ENCODE data around the gene CACNA1H. TPM values are rescaled to one million over a fixed set of nuclear protein-coding genes. Genes with fewer than 3 reads are reported as not detected.
A peak's percentile ranks its signal among the peaks of the same experiment; 100 is the strongest.

The CACNA1H gene
- total and polyA plus RNA-seq, 9 of the 15 experiments (the other 6 are each of a cell fraction or from before 2014, with no cell fraction given) = 0.10 to 0.18 TPM; not detected in 7

DNA sequence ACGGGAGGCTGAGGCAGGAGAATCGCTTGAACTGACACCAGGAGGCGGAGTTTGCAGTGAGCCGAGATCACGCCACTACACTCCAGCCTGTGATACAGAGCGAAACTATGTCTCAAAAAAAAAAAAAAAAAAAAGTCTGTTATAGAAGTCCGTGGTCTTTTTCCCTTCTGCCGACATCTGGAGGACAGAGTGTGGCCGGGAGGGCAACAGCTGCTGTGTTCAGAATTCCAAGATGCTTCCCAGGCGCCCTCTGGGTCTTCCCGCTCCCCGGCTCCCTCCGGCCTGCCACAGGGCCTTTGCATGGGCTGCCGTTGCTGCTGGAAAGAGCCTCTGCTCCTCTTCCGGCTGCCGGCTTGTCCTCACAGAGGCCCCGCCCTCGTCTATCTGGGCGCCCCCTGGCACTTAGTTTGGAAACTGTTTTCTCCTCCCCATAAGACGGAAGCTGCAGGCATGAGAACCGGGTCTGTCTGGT lies 2.4 kb upstream of the CACNA1H start (continued):
- TF ChIP-seq, protein P1, sequence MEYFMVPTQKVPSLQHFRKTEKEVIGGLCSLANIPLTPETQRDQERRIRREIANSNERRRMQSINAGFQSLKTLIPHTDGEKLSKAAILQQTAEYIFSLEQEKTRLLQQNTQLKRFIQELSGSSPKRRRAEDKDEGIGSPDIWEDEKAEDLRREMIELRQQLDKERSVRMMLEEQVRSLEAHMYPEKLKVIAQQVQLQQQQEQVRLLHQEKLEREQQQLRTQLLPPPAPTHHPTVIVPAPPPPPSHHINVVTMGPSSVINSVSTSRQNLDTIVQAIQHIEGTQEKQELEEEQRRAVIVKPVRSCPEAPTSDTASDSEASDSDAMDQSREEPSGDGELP (CRISPR knock-in tag; IDR thresholded peaks at IDR 0.05; ENCODE audit: borderline replicate concordance) = peak; percentile 15; the same call in 1 of the 2 replicates
- TF ChIP-seq, protein P2, sequence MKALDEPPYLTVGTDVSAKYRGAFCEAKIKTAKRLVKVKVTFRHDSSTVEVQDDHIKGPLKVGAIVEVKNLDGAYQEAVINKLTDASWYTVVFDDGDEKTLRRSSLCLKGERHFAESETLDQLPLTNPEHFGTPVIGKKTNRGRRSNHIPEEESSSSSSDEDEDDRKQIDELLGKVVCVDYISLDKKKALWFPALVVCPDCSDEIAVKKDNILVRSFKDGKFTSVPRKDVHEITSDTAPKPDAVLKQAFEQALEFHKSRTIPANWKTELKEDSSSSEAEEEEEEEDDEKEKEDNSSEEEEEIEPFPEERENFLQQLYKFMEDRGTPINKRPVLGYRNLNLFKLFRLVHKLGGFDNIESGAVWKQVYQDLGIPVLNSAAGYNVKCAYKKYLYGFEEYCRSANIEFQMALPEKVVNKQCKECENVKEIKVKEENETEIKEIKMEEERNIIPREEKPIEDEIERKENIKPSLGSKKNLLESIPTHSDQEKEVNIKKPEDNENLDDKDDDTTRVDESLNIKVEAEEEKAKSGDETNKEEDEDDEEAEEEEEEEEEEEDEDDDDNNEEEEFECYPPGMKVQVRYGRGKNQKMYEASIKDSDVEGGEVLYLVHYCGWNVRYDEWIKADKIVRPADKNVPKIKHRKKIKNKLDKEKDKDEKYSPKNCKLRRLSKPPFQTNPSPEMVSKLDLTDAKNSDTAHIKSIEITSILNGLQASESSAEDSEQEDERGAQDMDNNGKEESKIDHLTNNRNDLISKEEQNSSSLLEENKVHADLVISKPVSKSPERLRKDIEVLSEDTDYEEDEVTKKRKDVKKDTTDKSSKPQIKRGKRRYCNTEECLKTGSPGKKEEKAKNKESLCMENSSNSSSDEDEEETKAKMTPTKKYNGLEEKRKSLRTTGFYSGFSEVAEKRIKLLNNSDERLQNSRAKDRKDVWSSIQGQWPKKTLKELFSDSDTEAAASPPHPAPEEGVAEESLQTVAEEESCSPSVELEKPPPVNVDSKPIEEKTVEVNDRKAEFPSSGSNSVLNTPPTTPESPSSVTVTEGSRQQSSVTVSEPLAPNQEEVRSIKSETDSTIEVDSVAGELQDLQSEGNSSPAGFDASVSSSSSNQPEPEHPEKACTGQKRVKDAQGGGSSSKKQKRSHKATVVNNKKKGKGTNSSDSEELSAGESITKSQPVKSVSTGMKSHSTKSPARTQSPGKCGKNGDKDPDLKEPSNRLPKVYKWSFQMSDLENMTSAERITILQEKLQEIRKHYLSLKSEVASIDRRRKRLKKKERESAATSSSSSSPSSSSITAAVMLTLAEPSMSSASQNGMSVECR (CRISPR knock-in tag; IDR thresholded peaks at IDR 0.05) = no peak
- TF ChIP-seq PML (IDR thresholded peaks at IDR 0.05; ENCODE audit: low read length) (no peak), HNRNPLL (IDR thresholded peaks at IDR 0.05; ENCODE audit: low read depth, low read length, poor library complexity, severe bottlenecking) (no peak), NCOA1 (IDR thresholded peaks at IDR 0.05; ENCODE audit: low read depth) (no peak), ARHGAP35 (IDR thresholded peaks at IDR 0.05; ENCODE audit: partially characterized antibody) (no peak), BRD4 (IDR thresholded peaks at IDR 0.05) (no peak), MXI1 (IDR thresholded peaks at IDR 0.05; ENCODE audit: low read depth, low read length) (no peak), ZNF75A (CRISPR knock-in tag; IDR thresholded peaks at IDR 0.05) (no peak), MTA1 (IDR thresholded peaks at IDR 0.05; ENCODE audit: borderline replicate concordance) (no peak), SLC30A9 (CRISPR knock-in tag; IDR thresholded peaks at IDR 0.05) (no peak), CBFA2T3 (IDR thresholded peaks at IDR 0.05) (no peak), KAT8 (IDR thresholded peaks at IDR 0.05; ENCODE audit: low read depth) (no peak), SMARCA5 (IDR thresholded peaks at IDR 0.05) (peak; percentile 88; the same call in 1 of the 2 replicates), ZNF165 (CRISPR knock-in tag; IDR thresholded peaks at IDR 0.05; ENCODE audit: borderline replicate concordance) (no peak), ZFP30 (CRISPR knock-in tag; IDR thresholded peaks at IDR 0.05; ENCODE audit: borderline replicate concordance) (no peak)
- TF ChIP-seq, protein P3, sequence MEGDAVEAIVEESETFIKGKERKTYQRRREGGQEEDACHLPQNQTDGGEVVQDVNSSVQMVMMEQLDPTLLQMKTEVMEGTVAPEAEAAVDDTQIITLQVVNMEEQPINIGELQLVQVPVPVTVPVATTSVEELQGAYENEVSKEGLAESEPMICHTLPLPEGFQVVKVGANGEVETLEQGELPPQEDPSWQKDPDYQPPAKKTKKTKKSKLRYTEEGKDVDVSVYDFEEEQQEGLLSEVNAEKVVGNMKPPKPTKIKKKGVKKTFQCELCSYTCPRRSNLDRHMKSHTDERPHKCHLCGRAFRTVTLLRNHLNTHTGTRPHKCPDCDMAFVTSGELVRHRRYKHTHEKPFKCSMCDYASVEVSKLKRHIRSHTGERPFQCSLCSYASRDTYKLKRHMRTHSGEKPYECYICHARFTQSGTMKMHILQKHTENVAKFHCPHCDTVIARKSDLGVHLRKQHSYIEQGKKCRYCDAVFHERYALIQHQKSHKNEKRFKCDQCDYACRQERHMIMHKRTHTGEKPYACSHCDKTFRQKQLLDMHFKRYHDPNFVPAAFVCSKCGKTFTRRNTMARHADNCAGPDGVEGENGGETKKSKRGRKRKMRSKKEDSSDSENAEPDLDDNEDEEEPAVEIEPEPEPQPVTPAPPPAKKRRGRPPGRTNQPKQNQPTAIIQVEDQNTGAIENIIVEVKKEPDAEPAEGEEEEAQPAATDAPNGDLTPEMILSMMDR (IDR thresholded peaks at IDR 0.05 in 2 of 3, conservative IDR thresholded peaks at IDR 0.05 in 1 of 3; ENCODE audit: insufficient read depth in 2 of 3, low read depth in 1 of 3, low read length in 3 of 3) = peak in 2 of 3 experiments; percentile 24 to 25; a peak in 2 of 6 replicates
- TF ChIP-seq, protein P4, sequence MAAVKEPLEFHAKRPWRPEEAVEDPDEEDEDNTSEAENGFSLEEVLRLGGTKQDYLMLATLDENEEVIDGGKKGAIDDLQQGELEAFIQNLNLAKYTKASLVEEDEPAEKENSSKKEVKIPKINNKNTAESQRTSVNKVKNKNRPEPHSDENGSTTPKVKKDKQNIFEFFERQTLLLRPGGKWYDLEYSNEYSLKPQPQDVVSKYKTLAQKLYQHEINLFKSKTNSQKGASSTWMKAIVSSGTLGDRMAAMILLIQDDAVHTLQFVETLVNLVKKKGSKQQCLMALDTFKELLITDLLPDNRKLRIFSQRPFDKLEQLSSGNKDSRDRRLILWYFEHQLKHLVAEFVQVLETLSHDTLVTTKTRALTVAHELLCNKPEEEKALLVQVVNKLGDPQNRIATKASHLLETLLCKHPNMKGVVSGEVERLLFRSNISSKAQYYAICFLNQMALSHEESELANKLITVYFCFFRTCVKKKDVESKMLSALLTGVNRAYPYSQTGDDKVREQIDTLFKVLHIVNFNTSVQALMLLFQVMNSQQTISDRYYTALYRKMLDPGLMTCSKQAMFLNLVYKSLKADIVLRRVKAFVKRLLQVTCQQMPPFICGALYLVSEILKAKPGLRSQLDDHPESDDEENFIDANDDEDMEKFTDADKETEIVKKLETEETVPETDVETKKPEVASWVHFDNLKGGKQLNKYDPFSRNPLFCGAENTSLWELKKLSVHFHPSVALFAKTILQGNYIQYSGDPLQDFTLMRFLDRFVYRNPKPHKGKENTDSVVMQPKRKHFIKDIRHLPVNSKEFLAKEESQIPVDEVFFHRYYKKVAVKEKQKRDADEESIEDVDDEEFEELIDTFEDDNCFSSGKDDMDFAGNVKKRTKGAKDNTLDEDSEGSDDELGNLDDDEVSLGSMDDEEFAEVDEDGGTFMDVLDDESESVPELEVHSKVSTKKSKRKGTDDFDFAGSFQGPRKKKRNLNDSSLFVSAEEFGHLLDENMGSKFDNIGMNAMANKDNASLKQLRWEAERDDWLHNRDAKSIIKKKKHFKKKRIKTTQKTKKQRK (IDR thresholded peaks at IDR 0.05; ENCODE audit: borderline replicate concordance, low read depth, low read length) = no peak

Data from K562 (cell line).